Esophagus (tissue), 2 donors: ENCODE results near the gene CFAP65. TPM values are rescaled to one million over a fixed set of nuclear protein-coding genes. Genes with fewer than 3 reads are reported as not detected.

Experiments
- H3K27ac ChIP-seq, 2 donors: one replicate each; pipeline ENCODE4 v1.5.1; 2013; ENCODE audit warnings: low read depth in 2 of 2, mild to moderate bottlenecking in 2 of 2, inconsistent platforms in 1 of 2, low read length in 1 of 2, moderate library complexity in 1 of 2
- H3K27me3 ChIP-seq, 2 donors: one replicate each; pipeline ENCODE4 v1.6.1; 2013; ENCODE audit warnings: low read length in 2 of 2, control low read depth in 1 of 2, mild to moderate bottlenecking in 1 of 2; ENCODE audit not compliant: insufficient read depth in 2 of 2, control insufficient read depth in 1 of 2
- H3K36me3 ChIP-seq, 2 donors: one replicate each; pipeline ENCODE4 v1.6.1; 2013; ENCODE audit warnings: low read length in 1 of 2; ENCODE audit not compliant: control insufficient read depth in 2 of 2, insufficient read depth in 2 of 2
- H3K4me1 ChIP-seq, 2 donors: one replicate each; pipeline ENCODE4 v1.6.1; 2013; ENCODE audit warnings: low read length in 1 of 2; ENCODE audit not compliant: control insufficient read depth in 2 of 2, insufficient read depth in 2 of 2
- H3K4me3 ChIP-seq, 2 donors: one replicate each; pipeline ENCODE4 v1.5.1; 2013; ENCODE audit warnings: low read length in 2 of 2, mild to moderate bottlenecking in 2 of 2, low read depth in 1 of 2, moderate library complexity in 1 of 2
- H3K9me3 ChIP-seq, 2 donors: one replicate each; pipeline ENCODE4 v1.6.1; 2013; ENCODE audit warnings: mild to moderate bottlenecking in 2 of 2, low read depth in 1 of 2, low read length in 1 of 2, moderate library complexity in 1 of 2; ENCODE audit not compliant: control insufficient read depth in 2 of 2, insufficient read depth in 1 of 2
- WGBS, 2 donors: extraction: QIAGEN DNeasy Blood & Tissue Kit; methylation state at CpG; one replicate each; pipeline ENCODE4 v1.1.7; 2013; 5-methylcytosine and 5-hydroxymethylcytosine counted together
- polyA plus RNA-seq, 2 donors: library from polyadenylated mRNA; stranded (reverse); fragments of 200-250 nt; gene quantifications; one replicate each; pipeline ENCODE4 v1.2.3, GENCODE V29; 2013
- donor health status: healthy with polysubstance abuse.
- donor health status: Bipolar disorder and iron deficiency.

CFAP65 gene
- polyA plus RNA-seq, 2 donors = 0.01 TPM; not detected in 1

DNA sequence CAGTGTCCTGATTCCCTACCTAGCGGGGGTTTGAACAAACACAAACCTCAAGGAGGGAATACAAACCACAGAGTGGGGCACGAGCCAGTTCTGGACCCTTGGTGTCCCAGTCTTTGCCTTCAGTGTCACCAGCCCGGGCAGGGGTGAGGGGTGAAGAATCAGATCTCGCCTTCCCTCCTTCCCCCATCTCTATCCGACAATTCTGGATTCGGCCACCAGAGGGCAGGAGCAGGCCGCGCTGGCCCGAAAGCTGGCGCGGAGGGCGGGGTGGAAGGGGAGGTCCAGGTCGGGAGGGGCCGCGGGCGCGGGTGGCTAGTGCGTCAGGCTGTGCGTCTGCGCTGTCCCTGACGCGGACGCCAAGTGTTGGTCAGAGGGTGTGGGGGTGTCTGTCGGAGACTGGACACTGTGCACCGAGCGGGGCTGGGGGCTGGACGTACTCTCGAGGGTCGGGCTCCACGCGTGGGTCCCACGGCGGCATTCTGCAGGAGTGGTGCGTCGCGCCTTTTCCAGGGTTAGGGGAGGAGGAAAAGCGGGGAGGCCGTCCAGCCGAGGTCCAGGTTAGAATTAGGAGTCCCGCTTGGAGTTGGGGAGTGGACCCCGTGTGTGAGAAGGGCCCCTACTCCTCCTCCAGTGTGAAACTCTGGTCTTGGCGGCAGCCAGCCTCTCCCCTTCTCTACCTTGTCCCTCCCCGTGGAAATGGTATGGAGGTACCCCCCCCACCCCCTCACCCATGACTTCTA, 45.2 kb downstream of the CFAP65 start:
- Histone ChIP-seq H3K4me1 (peaks cover 7 to 18% of the 10 kb centered on the region in 2 donors), H3K27me3 (peaks cover 0 to 31% of the 10 kb centered on the region in 2 donors), H3K36me3 (no peaks in the 10 kb centered on the region), H3K9me3 (no peaks in the 10 kb centered on the region), H3K27ac (peak overlapping the region in 1 of 2 donors; percentile 53), H3K4me3 (peak overlapping the region; percentile 17)
- 4 to 5% methylated on average over 43 of the region's 43 CpGs for WGBS, 2 donors

DNA sequence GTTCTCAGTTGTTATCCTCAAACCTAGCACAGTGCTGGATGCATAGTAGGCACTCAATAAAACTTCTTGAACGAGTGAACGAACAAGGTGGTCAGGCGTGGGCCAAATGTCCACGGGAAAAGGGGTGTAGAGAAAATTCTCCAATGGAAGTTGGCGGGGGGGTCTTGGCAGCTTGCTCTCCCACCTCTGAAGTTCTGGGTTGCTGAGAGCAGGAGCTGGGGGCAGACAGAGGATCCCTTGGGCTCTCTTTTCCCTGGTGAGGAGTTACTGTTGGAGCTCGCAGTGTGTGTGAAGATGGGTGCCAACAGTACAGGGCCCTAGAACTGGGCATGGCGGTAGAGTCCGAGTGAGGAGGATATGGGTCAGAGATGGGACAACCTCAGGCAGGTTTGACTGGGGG, 45.8 kb downstream of the CFAP65 start:
- Histone ChIP-seq H3K27ac (no peak overlapping the region), H3K9me3 (no peaks in the 10 kb centered on the region), H3K4me1 (peaks cover 7 to 18% of the 10 kb centered on the region in 2 donors), H3K36me3 (no peaks in the 10 kb centered on the region), H3K27me3 (peaks cover 3 to 31% of the 10 kb centered on the region in 2 donors), H3K4me3 (no peak overlapping the region)
- 20 to 22% methylated on average over 8 of the region's 8 CpGs for WGBS, 2 donors

- H3K27me3 ChIP-seq = peaks cover 8 to 28% of the 10 kb centered on the region in 2 donors
- H3K4me3 ChIP-seq = peak within 1 kb of the TSS in 1 of 2 donors; percentile 20
- H3K27ac ChIP-seq = no peak within 1 kb of the TSS
- no peaks in the 10 kb centered on the region for H3K36me3 ChIP-seq
- H3K4me1 ChIP-seq = peaks cover 7 to 18% of the 10 kb centered on the region in 2 donors
- H3K9me3 ChIP-seq = peaks cover 0 to 1% of the 10 kb centered on the region in 2 donors
- 2 to 3% methylated on average over 48 to 88 of the region's 88 CpGs for WGBS, 2 donors
Observed at GRCh38 chr2:218993345-218994315, 47.7 kb downstream of the CFAP65 start, which contains the start of gene CRYBA2. Gene CRYBA2, minus strand, starts transcription at chr2:218993422. Its CDS starts 246 bp downstream, at chr2:218993176.

DNA sequence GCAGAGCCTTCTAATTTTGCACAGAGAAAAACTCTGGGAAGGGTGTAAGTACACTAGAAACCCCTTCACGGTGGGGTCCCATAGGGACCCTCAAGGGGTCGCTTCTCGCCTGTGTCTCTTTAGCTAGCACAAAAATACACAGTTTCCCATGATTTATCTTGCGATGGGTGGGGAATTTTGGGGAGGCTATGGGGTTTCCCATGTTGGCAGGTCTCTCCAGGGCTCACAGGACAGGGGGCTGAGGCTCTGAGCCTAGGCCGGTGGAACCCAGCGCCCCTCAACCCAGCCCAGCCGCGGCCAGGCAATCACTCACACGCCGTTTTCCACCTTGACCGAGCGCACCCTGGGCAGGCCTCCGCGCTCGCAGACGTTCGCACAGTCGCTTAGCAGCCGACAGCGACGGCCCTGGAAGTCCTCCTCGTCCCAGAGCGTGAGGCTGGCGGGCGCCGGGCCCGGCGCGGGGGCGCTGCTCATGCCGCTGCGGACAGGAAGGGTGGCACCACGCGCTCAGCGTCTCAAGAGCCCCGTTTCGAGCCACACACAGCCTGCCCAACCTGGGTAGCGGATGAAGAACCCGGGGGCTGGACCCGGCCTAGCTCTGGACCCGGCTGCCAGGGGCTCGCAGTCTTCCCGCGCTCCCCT, 48.5 kb downstream of the CFAP65 start:
- peak overlapping the region in 1 of 2 donors; percentile 20 for H3K4me3 ChIP-seq
- peaks cover 8 to 29% of the 10 kb centered on the region in 2 donors for H3K27me3 ChIP-seq
- H3K36me3 ChIP-seq = no peaks in the 10 kb centered on the region
- H3K9me3 ChIP-seq = peaks cover 0 to 1% of the 10 kb centered on the region in 2 donors
- 3 to 4% methylated on average over 42 to 44 of the region's 44 CpGs for WGBS, 2 donors
- peaks cover 7 to 13% of the 10 kb centered on the region in 2 donors for H3K4me1 ChIP-seq
- H3K27ac ChIP-seq = no peak overlapping the region

GRCh38 chr2:218992196-218992595, 49.1 kb downstream of the CFAP65 start:
- no peak overlapping the region for H3K27ac ChIP-seq
- peaks cover 0 to 1% of the 10 kb centered on the region in 2 donors for H3K9me3 ChIP-seq
- no peak overlapping the region for H3K4me3 ChIP-seq
- WGBS, 2 donors = 17 to 18% methylated on average over 6 to 7 of the region's 7 CpGs
- H3K36me3 ChIP-seq = no peaks in the 10 kb centered on the region
- peaks cover 8 to 29% of the 10 kb centered on the region in 2 donors for H3K27me3 ChIP-seq
- H3K4me1 ChIP-seq = peaks cover 7 to 11% of the 10 kb centered on the region in 2 donors

GRCh38 chr2:218991674-218992168, 49.6 kb downstream of the CFAP65 start:
- Histone ChIP-seq H3K36me3 (no peaks in the 10 kb centered on the region), H3K9me3 (peaks cover 0 to 1% of the 10 kb centered on the region in 2 donors), H3K4me3 (no peak overlapping the region), H3K4me1 (peaks cover 7 to 11% of the 10 kb centered on the region in 2 donors), H3K27ac (no peak overlapping the region), H3K27me3 (peaks cover 8 to 30% of the 10 kb centered on the region in 2 donors)
- whole genome bisulfite sequencing, 2 donors = 18 to 21% methylated on average over 13 of the region's 13 CpGs

GRCh38 chr2:218990612-218991011, 50.7 kb downstream of the CFAP65 start:
- WGBS, 2 donors = 15 to 16% methylated on average over 6 of the region's 6 CpGs
- Histone ChIP-seq H3K27ac (no peak overlapping the region), H3K4me1 (peaks cover 7 to 8% of the 10 kb centered on the region in 2 donors), H3K27me3 (peaks cover 16 to 40% of the 10 kb centered on the region in 2 donors), H3K36me3 (no peaks in the 10 kb centered on the region), H3K9me3 (peaks cover 0 to 1% of the 10 kb centered on the region in 2 donors), H3K4me3 (no peak overlapping the region)

DNA sequence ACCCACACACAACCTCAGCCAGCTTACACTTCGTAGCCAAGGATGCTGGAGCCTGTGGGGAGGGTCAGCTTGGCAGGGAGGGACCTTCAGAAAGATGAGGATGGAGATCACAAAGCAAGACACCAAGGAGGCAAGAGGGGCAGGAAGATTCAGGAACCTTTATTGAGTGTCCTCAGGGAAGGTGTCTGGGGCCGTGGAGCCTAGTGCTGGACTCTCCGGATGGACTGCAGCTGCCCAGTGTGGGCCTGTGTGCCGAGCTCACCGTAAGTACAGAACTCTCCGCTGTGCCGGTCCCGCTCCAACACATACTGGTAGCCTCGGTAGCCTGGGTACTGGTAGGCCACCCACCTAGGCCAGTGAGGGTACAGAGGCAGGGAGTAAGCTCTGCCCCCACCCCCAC, 51.3 kb downstream of the CFAP65 start:
- WGBS, 2 donors = 21 to 28% methylated on average over 9 of the region's 9 CpGs
- H3K27ac ChIP-seq = no peak overlapping the region
- no peaks in the 10 kb centered on the region for H3K36me3 ChIP-seq
- H3K27me3 ChIP-seq = peaks cover 17 to 43% of the 10 kb centered on the region in 2 donors
- no peak overlapping the region for H3K4me3 ChIP-seq
- peaks cover 7 to 8% of the 10 kb centered on the region in 2 donors for H3K4me1 ChIP-seq
- H3K9me3 ChIP-seq = peaks cover 0 to 1% of the 10 kb centered on the region in 2 donors

DNA sequence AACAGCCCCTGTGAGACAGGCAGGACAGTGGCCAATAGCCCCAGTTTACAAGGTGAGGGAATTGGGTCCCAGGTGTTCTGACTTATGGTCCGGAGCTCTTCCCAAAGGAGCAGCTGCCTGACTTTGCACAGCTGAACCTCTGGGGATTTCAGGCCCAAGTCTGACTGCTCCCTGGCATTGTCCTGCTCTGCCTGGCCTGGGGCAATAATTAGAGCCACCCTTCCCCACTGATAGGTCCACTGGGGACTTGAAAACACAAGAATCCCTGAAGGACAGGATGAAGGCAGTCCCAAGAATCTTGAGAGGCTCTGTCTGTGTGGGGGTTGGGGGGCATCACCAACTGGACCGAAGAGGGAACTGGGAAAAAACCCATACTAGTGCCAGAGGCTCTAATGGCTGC, 52.7 kb downstream of the CFAP65 start:
- WGBS, 2 donors = 51 to 52% methylated on average over 2 of the region's 2 CpGs
- Histone ChIP-seq H3K27me3 (peaks cover 17 to 50% of the 10 kb centered on the region in 2 donors), H3K36me3 (no peaks in the 10 kb centered on the region), H3K4me1 (peaks cover 6 to 7% of the 10 kb centered on the region in 2 donors), H3K27ac (no peak overlapping the region), H3K4me3 (no peak overlapping the region), H3K9me3 (peaks cover 0 to 1% of the 10 kb centered on the region in 2 donors)
